IPS DF 4.7 (cell line): Measurements from ENCODE around the gene IL1RL1.

Source experiments
- DNase-seq: peaks from one replicate; pipeline ENCODE4 v3.0.0-alpha.2; 2013; ENCODE audit warnings: low spot score; ENCODE audit errors: extremely low read depth

The IL1RL1 gene

DNA sequence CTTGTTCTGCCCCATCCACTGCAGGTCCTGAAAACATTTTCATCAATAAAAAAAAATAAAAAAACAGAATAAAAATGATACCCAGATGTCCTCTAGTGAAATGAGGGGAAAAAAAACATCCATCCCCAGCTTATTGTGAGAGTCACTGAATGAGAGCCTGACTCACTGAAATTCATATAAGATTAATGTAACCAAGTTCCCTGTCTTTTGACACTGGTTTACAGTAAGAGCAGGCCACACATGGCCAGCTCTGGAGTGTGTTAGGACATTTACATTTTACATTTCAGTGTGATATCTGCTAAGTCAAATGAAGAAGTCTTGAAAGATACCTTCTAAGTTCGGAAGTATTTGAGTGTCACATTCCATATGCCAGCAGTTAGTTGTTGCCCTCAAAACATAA is 23.1 kb downstream of the IL1RL1 start:
- no peak for DNase-seq

DNA sequence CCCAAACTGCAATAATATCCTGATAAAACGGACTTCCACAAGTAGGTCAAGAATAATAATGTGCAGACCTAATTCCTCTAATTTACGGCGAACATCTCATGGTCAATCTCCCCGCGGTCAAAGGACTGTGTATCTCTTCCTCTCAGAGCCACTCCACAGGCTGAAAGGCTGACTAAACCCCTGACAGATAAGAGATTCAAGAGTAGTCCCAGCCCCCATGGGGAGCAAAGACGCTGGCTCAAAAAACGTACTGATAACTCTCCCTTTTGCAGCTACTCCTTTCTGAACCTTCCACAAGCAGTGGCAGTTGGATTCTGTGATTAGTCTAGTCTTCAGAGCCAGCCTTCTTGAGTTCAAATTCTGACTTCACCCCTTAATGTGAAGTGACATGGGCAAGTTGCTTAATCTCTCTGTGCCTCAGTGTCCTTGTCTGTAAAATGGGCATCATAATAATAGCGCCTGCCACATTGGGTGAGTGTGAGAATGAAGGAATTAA is 24.6 kb downstream of the IL1RL1 start:
- no peak for DNase-seq

DNA sequence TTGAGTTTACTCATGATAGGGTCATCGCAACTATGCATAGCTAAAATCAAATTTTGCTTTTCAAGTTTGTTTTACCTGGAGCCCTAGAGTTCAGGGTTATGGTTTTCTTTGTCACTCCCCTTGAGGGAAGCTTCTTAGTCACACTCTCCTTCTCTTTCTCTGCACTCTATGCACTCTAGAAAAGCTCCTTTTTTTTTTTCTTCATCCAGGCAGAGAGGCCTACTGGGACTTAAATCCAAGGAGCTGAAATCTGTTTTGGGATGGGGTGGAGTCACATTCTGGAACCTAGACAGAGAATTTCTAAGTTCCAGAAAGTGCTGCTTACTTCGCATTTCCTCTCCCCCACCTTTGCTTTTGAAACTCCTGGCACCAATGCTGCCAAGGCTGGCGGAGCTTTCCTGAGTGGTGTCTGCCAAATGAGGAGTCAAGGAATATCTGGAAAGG is 25.2 kb downstream of the IL1RL1 start:
- no peak for DNase-seq

DNA sequence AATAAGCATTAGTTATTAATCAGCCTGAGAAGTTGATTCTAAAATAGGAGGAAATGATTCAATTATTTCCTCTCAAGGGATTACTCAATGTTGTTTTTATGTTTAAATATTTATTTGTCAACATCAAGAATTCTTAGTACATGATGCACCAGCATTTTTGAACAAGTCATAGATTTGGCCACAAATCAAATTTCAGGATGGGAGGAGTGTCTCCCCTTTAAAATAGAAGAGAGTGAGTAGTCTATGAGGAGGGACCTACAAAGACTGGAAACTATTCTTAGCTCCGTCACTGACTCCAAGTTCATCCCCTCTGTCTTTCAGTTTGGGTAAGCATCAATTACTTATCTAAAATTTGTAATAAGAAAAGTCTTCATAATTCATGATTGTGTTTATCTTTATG is 25.6 kb downstream of the IL1RL1 start:
- DNase-seq: no peak

DNA sequence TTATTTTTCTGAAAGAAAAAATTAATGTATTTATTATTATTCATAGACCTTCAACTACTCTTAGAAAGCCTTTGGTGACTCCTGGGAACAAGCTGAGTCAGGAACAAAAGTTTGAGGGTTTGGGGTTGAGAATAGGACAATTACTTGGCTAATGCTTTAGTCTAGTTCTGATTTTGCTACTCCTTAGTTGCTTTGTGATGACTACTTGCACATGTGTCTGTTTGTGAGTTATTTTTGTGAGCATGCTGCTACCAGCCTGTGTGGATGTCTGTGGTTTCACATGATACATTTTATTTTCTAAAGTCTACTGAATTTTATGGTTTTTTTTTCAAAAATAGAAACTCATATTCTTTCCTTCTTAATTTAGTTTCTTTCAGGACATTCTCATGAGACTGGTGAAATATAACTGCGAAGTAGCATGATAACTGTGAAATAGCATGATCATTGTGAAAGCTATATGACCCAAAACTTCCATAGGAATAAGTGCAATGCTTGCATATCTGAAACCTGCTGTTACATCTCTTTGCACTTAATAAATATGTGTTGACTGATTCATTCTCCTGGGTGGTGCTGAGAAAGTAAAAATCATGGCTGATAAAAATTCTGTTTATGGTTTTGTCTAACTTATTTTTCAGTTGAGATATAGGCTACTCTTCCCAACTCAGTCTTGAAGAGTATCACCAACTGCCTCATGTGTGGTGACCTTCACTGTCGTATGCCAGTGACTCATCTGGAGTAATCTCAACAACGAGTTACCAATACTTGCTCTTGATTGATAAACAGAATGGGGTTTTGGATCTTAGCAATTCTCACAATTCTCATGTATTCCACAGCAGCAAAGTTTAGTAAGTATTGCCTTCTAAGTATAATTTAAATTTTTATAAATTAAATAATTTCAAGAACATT is 26.4 kb downstream of the IL1RL1 start:
- no peak for DNase-seq

- no peak for DNase-seq
Measured at GRCh38 chr2:102340778-102341177, 29.4 kb downstream of the IL1RL1 start.

DNA sequence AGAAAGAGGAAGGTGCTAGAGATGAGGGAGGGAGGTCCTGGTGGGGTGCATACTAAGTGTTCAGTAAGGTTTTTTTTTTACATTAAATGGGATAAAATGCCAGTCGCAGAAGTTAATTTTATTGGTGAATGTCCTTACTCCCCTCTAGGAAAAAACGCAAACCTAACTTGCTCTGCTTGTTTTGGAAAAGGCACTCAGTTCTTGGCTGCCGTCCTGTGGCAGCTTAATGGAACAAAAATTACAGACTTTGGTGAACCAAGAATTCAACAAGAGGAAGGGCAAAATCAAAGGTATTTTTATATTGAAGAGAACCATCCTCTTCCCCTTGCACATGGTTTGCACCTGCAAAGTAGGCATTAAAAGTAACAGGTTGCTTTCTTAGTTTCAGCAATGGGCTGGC is 31.5 kb downstream of the IL1RL1 start:
- no peak for DNase-seq

- no peak for DNase-seq
Measured at GRCh38 chr2:102344397-102344796, 33.0 kb downstream of the IL1RL1 start.

- no peak for DNase-seq
Measured at GRCh38 chr2:102345329-102345920, 34.1 kb downstream of the IL1RL1 start.

- DNase-seq: no peak
Measured at GRCh38 chr2:102346381-102347130, 35.2 kb downstream of the IL1RL1 start.

GRCh38 chr2:102350137-102350793 is 38.9 kb downstream of the IL1RL1 start:
- no peak for DNase-seq

DNA sequence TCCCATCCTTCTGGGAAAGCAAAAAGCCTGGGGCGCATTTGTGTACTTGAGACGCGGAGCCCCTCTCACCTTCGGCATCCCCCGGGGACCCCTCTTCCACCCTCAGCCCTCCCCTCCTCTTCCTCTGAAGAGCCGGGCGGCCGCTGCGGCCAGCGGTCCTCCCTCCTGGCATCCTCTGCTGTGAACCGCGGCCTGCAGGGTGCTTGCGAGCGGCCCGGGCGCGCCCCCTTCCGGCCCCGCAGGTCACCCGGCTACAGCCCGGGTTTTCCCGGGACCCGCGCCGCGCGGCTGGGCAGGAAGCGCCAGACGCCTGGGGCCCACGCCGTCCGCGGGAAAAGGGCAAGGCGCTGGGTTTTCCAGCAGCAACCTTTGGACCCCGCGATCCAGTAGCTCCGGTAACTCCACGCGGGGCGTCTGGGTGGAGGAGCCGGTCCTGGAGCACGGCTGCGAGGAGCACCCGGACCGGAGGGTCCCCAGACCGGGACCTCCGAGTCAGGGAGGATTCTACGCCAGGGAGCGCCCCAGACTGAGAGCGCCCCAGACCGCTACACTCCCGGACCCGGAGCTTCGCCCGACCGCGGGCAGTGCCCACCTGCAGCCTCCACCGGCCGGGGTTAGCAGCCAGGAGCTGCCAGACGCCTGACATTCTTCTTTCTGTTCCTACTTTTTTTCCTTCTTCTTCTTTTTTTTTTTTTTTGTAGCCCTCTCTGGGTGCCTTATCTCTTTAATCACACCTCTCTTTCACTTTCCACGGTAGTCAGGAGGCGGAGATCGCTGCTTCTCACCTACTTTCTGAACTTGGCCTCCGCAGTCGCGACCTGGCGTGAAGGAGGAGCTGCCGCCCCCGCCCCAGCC is 44.4 kb downstream of the IL1RL1 start, which contains the start of gene IL18R1:
Gene IL18R1 (plus strand): TSS at position 271 of the 855 bp plus-strand sequence. CDS start 6,865 bp downstream, outside the sequence.
- DNase-seq: no peak

- no peak for DNase-seq
Measured at GRCh38 chr2:102356381-102356712, 45.0 kb downstream of the IL1RL1 start.

DNA sequence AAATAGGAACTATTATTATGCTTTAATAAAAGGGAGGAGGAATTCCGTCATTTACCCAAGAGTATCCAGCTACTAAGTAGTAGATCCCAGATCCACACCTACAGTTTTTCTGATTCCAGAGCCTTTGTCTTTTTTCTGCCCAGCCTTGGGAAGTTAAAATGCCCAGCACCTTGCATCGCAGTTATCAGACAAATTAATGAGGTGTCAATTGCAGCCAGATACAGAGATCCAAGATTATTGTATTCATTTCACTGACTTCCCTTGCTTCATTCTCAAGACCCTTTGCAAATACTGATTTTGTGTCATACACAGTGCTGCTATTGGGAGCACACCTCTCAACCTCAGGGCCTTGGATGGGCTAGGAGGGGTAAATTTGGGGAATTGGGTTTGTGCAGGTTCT is 45.4 kb downstream of the IL1RL1 start:
- no peak for DNase-seq

DNA sequence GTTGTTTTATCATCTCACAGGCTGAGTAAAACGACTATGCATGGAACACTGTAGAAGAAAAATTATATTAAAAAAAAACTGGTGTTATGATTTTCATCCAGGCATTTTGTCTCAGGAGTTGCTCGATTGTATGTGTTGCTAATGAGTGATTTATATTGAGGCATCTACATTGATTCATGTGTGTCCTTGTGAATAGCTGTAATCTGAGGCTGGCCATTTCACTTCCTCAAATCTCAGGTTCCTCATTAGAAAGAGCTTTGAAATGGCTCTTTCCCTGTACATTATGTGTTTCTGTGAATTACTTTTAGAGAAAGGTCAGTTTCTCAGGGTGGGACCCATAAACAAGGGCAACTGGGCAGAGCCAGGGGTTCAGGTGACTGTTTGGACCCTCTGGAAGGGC is 46.6 kb downstream of the IL1RL1 start:
- no peak for DNase-seq

GRCh38 chr2:102358496-102358895 is 47.1 kb downstream of the IL1RL1 start:
- no peak for DNase-seq

- no peak for DNase-seq
Measured at GRCh38 chr2:102359527-102359926, 48.2 kb downstream of the IL1RL1 start.

DNA sequence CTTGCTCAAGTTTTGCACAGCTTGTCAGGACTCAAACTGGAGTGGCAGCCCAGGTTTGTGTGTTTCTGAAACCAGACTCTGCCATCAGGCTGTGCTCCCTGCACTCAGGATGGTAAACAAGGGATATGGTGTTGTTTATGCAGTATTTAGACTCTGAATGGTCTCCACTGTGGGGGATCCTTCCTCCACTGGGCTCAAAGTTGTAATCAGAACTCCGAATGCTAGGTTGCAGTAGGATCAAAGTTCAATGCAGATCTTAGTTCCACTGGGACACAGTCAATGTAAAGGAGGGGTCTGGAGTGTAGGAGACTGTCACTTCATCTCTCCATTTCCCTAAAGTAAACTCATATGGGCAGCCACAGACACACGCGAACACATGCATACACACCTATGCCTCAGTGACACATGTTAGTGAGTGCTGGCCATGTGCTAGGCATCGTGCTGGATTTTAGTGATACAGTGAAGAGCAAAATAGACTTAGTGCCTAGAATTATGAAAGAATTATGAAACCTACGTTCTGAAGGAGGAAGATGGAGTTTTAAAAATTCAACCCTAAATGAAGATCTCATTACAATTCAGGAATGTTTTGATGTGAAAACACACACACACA is 50.4 kb downstream of the IL1RL1 start:
- DNase-seq: no peak

GRCh38 chr2:102365763-102366162 is 54.4 kb downstream of the IL1RL1 start:
- no peak for DNase-seq
